ENCODE results near the gene SLC20A1.
"Not testable (repeated sequence)": the region's sequence is repeated elsewhere in the genome, so short reads cannot be mapped to it uniquely, and the experiment has no call there.

Gene SLC20A1, protein sequence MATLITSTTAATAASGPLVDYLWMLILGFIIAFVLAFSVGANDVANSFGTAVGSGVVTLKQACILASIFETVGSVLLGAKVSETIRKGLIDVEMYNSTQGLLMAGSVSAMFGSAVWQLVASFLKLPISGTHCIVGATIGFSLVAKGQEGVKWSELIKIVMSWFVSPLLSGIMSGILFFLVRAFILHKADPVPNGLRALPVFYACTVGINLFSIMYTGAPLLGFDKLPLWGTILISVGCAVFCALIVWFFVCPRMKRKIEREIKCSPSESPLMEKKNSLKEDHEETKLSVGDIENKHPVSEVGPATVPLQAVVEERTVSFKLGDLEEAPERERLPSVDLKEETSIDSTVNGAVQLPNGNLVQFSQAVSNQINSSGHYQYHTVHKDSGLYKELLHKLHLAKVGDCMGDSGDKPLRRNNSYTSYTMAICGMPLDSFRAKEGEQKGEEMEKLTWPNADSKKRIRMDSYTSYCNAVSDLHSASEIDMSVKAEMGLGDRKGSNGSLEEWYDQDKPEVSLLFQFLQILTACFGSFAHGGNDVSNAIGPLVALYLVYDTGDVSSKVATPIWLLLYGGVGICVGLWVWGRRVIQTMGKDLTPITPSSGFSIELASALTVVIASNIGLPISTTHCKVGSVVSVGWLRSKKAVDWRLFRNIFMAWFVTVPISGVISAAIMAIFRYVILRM

DNA sequence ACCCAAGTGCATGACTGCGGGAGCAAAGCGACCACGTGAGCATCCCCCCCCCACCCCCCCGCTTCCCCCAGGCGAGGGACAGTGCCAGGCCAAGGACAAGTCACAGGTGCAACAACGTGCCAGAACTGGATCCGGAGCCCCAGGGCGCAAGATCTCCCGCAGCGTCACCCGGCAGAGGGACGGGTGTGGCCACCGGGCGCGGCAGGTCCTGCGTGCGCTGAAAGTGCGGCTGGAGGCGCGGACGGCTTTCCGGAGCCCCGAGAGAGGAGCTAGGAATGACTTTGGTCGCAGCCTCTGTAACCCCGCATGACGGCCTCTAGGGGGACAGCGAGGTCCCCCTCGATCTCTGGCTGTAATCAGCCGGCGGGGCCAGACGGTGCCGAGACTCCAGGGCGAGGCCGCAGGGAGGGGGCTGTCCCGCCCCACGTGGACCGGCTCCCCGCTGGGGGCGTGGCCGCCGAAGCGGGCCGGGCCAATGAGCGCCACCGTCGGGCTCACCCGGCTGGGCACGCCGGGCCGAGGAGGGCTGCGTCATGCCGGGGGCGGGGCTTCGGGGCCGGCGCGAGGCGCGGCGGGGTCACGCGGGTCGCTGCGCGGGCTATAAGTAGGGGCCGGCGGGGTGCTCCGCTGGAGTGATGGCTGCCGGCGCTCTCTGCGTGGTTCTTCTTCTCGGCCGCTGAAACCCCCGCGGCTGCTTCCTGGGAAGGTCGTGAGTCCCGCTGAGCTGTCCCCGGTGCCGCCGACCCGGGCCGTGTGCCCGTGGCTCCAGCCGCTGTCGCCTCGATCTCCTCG, at the start of gene SLC20A1:
SLC20A1 (plus strand) TSS at position 630 of the 792 bp plus-strand sequence. CDS start 890 bp downstream, outside the sequence.
- peak; percentile 99 for DNase-seq

GRCh38 chr2:112597537-112598322, 48.0 kb upstream of the SLC20A1 start:
- DNase-seq = no peak

GRCh38 chr2:112600634-112601033, 45.1 kb upstream of the SLC20A1 start:
- DNase-seq = no peak

DNA sequence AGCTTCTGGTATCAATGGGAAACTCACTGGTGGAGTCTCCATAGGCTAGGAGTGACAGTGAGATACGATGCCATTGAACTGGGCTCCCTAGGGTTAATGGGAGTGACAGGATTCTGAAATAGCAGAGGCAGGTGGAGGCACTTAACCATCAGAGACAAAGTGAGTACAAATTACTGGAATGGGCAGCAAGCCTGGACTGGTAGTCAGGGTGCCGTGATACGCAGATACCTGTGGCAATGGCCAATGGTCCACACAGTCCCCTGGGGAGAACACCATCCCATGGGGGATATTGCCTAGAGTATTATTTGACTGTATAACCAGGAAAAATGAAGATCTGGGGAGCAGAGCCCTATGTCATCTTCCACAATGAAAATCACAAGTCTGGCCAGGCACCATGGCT, 44.0 kb upstream of the SLC20A1 start:
- no peak for DNase-seq

GRCh38 chr2:112602917-112603316, 42.8 kb upstream of the SLC20A1 start:
- DNase-seq = no peak

DNA sequence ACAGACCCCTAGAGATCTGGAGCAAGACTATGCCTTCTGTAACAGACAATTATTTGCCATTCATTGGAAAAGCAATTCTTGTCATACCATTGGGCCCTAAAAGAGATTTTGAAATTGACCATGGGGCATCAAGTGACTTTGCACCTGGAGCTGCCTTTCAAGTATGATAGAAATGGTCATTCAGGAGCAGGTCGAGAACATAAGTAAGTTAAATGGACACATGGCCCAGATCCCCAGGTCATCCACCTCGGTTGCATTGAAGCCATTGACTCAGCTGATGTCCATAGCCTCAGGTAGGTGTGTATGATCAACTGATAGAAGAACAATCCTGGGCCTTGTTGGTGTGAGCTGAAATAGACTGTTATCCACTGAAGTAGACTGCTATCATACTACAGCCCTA, 42.0 kb upstream of the SLC20A1 start:
- DNase-seq = no peak

- DNase-seq = no peak
These were observed 40.8 kb upstream of the SLC20A1 start for GRCh38 chr2:112604952-112605351.

- no peak for DNase-seq
These were observed 39.8 kb upstream of the SLC20A1 start for GRCh38 chr2:112605926-112606325.

GRCh38 chr2:112606547-112606946, 39.2 kb upstream of the SLC20A1 start:
- DNase-seq = no peak

DNA sequence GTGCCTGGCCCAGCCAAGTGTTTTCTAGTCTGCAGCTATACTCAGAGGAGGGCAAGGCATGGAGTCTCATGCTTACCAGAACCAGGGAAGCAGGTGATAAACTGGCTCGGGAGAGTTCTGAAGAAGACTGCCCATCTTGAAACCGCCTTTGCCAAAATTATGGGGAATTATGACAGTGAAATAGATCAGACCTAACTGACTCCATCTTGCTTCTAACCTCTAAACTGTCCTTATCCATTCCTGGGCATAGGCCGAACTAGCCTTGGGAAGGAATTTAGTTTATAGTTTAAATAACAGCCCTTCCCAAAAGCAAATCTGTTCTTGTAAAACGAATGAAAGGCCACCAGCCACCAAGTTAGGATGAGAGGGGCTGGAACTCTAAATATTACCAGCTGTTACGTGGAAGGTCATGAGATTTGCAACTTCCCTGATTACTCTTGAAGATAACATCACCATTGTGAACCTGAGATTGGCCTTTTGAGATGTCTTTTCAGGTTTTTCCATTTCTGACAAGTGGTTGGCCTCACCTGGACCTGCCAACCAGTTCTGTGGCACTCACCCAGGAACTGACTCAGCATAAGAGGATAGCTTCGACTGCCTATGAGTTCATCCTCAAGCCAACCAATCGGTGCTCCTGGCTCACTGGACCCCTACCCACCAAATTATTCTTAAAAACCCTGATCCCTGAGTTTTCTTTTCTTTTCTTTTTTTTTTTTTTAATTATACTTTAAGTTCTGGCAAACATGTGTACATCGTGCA, 37.9 kb upstream of the SLC20A1 start:
- no peak for DNase-seq

- not testable (repeated sequence) for DNase-seq
These were observed 36.4 kb upstream of the SLC20A1 start for GRCh38 chr2:112609320-112609719.

DNA sequence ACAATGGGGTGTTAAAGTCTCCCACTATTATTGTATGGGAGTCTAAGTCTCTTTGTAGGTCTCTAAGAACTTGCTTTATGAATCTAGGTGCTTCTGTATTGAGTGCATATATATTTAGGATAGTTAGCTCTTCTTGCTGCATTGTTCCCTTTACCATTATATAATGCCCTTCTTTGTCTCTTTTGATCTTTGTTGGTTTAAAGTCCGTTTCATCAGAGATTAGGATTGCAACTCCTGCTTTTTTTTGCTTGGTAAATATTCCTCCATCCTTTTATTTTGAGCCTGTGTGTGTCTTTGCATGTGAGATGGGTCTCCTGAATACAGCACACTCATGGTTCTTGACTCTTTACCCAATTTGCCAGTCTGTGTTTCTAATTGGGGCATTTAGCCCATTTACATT, 33.5 kb upstream of the SLC20A1 start:
- not testable (repeated sequence) for DNase-seq

- DNase-seq = no peak
These were observed 31.4 kb upstream of the SLC20A1 start for GRCh38 chr2:112614201-112614840.

DNA sequence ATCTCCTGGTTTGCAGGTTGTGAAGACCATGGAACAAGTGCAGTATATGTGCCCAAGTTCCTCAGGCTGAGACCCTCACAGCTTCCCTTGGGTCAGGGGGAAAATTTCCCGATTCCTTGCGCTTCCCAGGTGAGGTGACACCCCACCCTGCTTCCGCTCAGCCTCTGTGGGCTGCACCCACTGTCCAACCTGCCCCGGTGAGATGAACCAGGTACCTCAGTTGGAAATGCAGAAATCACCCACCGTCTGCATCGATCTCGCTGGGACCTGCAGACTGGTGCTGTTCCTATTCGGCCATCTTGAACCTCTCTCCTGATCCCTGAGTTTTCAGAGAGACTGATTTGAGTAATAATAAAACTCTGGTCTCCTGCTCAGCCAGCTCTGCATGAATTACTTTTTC, 30.7 kb upstream of the SLC20A1 start:
- no peak for DNase-seq

- not testable (repeated sequence) for DNase-seq
These were observed 29.9 kb upstream of the SLC20A1 start for GRCh38 chr2:112615798-112616197.

GRCh38 chr2:112618383-112618782, 27.4 kb upstream of the SLC20A1 start:
- DNase-seq = no peak

GRCh38 chr2:112621790-112622527, 23.8 kb upstream of the SLC20A1 start:
- DNase-seq = no peak

GRCh38 chr2:112622528-112622849, 23.2 kb upstream of the SLC20A1 start:
- peak; percentile 70 for DNase-seq

DNA sequence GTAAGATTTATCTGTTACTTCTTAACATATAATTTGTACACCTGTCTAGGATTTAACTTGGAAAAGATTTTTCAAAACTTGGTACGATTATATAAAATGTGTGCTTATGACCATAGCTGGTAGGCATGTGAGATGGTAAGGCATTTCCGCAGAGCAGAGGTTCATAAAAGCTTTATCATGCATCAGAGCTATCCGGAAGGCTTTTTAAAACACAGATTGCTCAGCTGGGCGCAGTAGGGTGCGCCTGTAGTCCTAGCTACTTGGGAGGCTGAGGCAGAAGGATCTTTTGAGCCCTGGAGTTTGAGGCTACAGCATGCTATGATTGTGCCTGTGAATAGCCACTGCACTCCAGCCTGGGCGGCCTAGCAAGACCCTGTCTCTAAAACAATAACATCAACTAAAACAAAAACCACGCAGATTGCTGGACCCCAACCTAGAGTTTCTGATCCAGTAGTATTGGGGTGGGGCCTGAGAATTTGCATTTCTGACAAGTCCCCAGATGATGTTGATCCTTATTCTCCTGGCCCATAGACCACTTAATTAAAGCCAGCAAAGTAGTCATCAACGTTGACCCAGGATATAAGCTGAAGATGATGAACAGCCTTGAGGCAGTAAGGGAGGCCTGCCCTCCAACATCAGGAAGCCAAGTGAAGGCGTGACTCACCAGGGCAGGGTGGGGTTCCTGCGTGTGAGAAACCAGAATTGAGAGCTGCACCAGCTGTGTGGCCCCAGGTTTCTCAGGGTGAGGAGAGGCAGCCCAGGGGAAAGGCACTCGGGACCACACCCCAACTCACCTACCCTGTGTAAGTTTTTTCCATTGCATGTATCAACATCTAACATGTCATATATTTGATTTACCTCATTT, 21.6 kb upstream of the SLC20A1 start:
- peak; percentile 83 for DNase-seq

Data from hematopoietic multipotent progenitor cell treated with erythropoietin and hydrocortisone succinate and interleukin-3 and kit ligand, for 4 days (in vitro differentiated cells).